H4 (cell line): Measurements from ENCODE around the gene DMWD. TPM values are rescaled to one million over a fixed set of nuclear protein-coding genes. Genes with fewer than 3 reads are reported as not detected.

Experiments
- DNase-seq: peaks from one replicate; pipeline ENCODE4 v3.0.0-alpha.2; 2015; ENCODE audit warnings: low spot score
- total RNA-seq: library from RNA; depleted of rRNA; stranded (reverse); fragments of >200 nt; shearing (Covaris generic); gene quantifications from 2 replicates; pipeline ENCODE4 v1.2.3, GENCODE V29; 2014

Gene DMWD
- total RNA-seq, 1 experiment from 2014 or later = 5.9 TPM

- peak; percentile 76 for DNase-seq
Observed at GRCh38 chr19:45770192-45771101, 22.2 kb downstream of the DMWD start.

GRCh38 chr19:45769821-45770191, 22.8 kb downstream of the DMWD start:
- peak; percentile 20 for DNase-seq

- peak; percentile 94 for DNase-seq
Observed at GRCh38 chr19:45768984-45769782, 23.5 kb downstream of the DMWD start, which contains the start of gene SIX5. Gene SIX5, minus strand, starts transcription at chr19:45769252. Its CDS starts 408 bp downstream, at chr19:45768844.

DNA sequence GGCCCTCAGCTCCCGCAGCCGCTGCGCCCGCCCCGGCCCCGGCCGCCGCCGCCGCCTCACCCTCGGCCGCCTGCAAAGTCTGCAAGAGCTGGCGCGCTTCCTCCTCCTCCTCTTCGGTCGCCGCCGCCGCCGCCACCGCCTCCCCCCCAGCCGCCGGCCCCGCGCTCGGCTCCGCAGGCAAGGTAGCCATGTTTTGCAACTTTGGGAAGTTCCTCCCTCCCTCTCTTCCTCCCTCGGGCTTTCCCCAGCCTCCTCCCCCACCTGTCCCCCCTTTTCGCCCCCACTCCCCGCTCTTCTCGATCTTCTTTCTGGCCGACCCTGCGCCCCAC, 24.0 kb downstream of the DMWD start:
- DNase-seq = no peak

GRCh38 chr19:45767881-45768654, 24.6 kb downstream of the DMWD start:
- peak; percentile 21 for DNase-seq

GRCh38 chr19:45767410-45767880, 25.2 kb downstream of the DMWD start:
- peak; percentile 46 for DNase-seq

GRCh38 chr19:45766869-45767346, 25.7 kb downstream of the DMWD start:
- no peak for DNase-seq

DNA sequence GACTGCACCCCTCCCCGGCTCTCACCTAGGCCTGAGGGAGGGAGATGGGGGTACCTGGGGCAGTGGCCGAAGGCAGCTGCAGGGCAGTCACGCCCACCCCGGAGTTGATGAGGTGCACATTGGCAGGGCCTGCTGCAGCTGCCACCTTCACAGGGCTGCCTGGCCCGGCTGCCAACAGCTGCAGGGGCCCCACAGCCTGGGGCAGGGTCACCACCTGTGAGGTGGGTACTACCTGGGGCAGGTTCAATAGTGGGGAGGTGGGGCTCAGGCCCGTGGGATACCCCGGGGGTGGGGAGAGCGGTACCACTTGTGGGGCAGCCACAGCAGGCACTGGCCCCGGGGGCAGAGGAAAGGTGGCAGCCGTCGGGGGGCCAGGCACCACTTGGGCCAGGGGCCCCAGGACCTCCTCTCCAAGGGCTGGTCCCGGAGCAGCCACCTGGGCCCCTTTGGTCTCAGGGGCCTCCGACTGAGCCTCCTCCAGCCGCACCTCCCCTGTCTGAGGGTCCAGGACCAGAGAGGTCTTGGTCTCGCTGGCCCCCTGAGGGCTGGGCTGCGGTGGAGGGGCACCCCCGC, 26.3 kb downstream of the DMWD start:
- DNase-seq = no peak

DNA sequence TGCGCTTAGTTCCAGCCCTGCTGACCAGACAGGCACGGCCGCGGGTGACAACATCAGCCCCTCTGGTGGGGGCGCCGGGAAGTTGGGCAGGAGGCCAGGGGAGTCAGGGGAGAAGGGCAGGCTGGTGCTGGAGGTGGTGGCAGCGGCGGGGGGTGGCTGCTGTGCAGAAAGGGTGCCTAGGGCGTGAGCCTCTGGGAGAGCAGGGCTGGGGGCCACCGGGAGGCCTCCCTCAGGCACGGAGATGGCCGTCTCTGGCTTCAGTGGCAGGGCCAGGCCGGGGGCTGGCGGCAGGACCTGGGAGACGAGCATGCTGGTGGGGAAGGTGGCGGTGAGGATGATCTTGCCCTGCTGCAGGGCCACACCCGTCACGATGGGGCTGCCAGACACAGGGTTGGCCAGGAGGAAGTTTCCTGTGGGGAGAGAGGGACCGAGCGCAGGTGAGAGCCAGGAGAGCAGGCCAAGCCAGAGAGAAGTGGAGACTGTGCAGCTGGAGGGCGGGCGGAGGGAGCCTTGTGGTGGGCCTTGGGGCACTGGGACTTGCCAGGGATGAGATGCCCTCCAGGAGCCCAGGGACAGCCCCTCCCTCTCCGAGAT, 26.8 kb downstream of the DMWD start:
- no peak for DNase-seq

- no peak for DNase-seq
Observed at GRCh38 chr19:45764945-45765701, 27.5 kb downstream of the DMWD start.

GRCh38 chr19:45764475-45764874, 28.2 kb downstream of the DMWD start:
- DNase-seq = no peak

DNA sequence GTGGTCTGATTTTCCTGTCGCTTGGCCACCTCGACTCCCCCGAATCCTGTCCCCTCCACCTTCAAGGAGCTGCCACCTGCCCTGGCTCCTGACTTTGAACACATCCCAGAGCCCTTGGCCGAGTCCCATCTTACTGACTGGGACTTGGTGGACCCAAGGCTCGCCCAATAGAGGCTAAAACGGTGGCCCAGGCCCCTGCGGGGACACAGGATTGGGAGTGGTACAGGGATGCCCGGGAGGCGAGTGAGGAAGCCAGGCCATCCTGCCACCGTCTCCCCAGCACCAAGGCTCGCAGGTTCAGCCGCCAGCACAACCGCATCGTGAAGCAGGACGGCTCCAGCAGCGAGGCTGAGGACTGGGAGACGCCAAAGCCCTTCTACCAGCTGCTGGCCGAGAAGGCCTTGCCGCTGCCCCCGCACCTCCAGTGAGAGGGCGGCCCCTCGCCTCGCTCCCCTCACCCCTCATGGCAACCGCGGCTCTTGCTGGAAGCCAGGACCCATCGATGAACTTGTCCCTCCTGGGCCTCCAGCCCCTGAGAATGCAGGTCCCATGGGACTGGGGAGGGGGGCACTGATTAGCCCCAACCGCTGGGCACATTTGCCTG, 28.9 kb downstream of the DMWD start:
- no peak for DNase-seq

DNA sequence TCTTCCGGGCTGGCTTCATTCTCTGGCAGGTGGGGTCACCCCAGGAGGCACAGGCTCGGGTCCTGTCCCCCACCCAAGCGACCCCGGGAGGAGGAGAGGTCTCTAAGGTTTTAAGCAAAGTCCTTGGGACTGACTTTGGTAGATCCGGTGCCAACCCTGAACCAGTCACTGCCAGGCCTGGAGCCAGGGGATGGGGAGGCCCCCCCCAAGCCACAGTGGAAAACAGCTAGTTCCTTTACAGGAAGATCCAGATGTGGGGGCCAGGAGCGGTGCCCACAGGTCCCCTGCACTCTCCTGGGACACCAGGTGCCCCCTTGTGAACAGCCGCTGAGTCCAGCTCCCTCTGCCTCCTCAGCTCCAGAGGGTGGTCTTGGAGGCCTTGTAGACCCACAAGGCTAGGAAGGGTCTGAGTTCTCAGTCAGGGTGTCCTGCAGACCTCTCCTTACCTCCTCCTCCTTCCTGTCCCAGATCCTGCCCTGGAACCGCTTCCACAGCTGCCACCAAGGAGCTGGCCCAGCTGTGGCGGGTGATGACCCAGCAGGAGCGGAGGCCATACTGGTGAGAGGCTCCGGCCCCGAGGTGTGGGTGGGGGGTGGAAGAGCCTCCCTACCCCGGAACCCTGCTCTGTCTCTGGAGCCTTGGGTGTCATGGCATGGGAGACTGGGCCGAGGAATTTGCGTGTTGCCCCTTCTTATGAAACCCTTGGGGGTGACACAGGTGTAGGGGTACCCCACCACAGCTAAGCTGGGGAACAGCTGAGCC, 29.6 kb downstream of the DMWD start:
- DNase-seq = no peak

DNA sequence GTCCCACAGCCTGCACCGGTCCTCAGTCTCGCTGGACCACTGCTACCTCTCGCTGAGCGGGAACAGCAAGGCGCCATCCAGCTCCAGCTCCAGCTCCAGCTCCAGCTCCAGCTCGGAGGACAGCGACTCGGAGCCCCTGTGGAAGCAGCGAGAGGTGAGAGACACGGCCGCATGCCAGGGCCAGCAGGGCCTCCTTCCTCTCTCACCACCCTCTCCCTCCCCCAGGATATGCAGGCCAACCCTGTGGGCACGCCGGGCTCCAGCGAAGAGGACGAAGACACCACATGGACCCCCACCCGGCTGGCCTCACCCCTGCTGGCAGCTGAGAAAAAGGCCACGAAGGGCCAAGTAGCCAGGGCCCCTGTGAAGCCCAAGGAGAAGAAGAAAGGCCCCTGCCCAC, 30.9 kb downstream of the DMWD start:
- DNase-seq = no peak

DNA sequence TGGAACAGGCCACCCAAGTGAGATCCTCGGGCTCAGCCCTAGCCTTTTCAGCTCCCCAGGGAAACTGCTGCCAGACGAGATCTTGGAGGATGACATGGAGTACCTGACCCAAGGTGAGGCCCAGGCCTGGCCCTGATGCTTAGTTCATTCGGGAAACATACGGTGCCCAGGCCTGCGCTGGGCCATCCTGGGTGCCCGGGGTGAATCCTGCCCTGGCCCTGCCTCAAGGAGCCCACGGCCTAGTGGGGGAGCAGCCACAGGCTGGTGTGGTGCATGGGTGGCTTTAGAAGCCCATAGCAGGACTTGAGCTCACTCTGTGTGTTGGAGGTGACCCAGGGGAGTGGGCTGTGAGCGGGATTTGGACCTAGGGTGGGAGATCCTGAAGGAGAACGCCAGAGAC, 33.7 kb downstream of the DMWD start:
- no peak for DNase-seq

- DNase-seq = no peak
Observed at GRCh38 chr19:45757695-45758094, 35.0 kb downstream of the DMWD start.

- no peak for DNase-seq
Observed at GRCh38 chr19:45754323-45754722, 38.3 kb downstream of the DMWD start.

DNA sequence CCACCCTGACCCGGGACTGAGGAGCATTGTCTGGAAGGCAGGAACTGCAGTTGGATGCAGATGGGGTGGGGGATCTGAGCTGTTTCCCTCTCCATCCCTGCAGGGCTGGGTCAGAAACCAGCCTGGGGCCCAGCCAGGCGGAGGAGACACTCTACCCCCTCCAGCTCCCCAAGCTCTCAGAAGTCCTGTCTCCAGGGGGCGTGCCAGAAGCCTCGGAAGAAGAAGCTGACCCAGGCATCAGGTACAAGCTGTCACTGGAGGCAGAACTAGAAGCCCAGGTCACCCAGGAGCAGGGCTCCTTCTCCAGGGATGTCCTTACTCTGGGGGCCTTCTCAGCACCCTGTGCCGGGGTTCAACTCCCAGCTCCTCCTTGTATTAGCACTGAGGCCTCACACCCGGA, 39.1 kb downstream of the DMWD start:
- DNase-seq = no peak

GRCh38 chr19:45752639-45753038, 40.0 kb downstream of the DMWD start:
- DNase-seq = no peak
